GM19468 (cell line): Measurements from ENCODE around the gene MND1.
A peak's percentile ranks its signal among the peaks of the same experiment; 100 is the strongest.

Experiments used
- ATAC-seq: cut with Tn5 transposase; IDR thresholded peaks from one replicate; pipeline ENCODE4 v1.9.1; 2021; ENCODE audit warnings: mild to moderate bottlenecking, moderate library complexity, moderate number of reproducible peaks; ENCODE audit not compliant: unreplicated experiment; ENCODE audit errors: extremely low read depth

The MND1 gene, protein sequence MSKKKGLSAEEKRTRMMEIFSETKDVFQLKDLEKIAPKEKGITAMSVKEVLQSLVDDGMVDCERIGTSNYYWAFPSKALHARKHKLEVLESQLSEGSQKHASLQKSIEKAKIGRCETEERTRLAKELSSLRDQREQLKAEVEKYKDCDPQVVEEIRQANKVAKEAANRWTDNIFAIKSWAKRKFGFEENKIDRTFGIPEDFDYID

DNA sequence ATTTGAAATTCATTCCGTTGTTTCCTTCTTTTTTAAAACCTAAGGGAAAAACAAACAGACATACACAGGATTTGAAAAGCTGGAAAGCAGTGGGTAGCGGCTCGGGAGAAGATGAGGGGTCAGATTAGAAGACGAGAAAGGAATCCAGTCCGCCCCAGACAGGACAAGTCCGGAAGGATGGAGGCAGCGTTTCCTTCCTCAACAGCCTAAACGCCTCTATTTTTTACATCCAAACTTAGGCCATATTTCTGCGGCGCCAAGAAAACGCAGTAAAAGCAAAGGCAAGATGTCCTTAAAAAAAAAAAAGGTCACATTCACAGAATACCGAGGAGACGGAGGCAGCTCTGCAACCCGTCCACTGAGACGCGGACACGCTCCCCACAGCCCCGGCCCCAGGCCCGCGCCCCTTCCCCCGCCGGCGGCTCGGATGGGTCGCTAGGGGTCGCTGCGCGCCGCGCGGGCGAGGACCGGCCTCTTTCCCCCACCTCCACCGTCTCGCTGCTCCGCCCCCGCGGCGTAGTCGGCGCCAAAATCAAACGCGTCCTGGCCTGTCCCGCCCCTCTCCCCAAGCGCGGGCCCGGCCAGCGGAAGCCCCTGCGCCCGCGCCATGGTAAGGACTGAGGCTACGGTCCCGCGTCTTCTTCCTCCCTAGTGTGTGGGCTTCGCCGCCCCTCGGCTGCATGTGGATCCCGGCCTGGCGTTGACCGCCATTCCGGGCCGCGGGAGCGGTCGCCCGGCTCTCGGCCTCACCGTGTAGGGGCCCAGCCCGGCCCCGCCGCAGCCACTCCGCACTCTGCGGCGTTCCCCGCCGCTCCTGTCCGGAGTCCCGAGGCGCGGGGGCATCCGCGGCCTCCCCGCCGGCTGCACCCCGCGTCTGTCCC, at the start of gene MND1:
TSS of gene MND1 (plus strand) at position 558 of the 881 bp plus-strand sequence. CDS start at position 608, 50 bp downstream.
- peak; percentile 35 for ATAC-seq

DNA sequence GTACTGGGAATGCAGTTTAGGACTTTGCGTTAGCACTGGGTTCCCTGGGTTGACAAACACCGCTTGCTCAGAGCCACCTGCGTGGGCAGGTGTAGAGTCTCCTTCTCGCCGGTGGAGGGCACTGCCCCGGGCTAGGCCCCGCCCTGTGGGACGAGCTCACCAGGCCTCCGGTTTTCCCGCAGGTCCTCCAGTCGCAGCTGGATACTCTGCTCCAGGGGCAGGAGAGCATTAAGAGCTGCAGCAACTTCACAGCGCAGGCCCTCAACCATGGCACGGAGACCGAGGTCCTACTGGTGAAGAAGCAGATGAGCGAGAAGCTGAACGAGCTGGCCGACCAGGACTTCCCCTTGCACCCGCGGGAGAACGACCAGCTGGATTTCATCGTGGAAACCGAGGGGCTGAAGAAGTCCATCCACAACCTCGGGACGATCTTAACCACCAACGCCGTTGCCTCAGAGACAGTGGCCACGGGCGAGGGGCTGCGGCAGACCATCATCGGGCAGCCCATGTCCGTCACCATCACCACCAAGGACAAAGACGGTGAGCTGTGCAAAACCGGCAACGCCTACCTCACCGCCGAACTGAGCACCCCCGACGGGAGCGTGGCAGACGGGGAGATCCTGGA, 49.2 kb upstream of the MND1 start:
- ATAC-seq = no peak

DNA sequence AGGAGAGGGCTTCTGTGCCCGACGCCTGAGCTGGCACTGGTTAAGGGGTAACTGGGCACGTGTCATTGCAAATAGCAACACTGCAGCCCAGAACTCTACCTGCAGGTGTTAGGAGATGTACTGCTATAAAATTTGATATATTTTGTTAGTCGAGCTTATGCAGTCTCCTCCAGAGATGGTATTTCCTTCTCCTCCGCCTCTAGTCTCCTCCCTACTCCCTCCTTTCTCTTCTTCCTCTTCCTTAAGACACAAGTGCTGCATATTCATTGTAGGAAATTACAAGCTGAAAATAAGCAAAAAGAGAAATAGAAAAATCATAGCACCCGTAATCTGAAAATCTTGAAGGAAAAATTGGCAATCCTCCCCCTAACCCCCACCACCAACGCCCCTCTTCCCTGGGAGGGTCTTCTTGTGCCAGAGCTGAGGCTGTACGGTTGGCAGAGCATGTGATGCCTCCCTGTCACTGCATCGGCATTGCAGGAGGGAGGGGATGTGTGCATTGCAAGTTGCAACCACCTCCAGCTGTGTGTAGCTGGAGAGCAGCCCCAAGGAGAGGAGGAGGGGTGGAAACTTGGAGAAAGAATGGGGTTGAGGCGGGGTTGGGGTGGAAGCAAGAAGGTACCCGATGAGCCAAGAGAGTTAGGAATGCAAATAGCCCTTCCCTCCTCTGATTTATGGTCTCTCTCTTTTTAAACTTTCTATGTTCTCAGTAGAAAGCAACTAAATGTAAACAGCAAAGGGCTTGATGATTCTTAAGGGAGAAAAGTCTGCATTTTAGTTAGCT, 48.3 kb upstream of the MND1 start:
- no peak for ATAC-seq

DNA sequence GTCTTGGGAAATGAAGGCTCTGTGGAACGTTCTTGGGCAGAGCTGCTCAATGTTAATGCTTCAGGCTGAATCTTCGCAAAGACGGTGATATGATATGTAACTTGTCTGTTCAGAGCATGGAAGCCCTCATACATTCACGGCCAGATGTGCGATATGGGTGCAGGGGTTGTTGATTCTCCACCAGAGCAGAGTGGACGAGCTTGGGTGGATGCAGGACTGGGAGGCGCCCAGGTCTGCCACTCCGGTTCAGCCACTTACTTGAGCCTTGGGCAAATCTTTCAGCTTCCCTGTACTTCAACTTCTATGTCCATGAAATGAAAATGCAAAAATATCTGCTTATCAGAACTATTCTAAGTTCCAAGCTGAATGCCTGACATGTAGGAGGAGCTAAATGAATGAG, 47.4 kb upstream of the MND1 start:
- ATAC-seq = no peak

DNA sequence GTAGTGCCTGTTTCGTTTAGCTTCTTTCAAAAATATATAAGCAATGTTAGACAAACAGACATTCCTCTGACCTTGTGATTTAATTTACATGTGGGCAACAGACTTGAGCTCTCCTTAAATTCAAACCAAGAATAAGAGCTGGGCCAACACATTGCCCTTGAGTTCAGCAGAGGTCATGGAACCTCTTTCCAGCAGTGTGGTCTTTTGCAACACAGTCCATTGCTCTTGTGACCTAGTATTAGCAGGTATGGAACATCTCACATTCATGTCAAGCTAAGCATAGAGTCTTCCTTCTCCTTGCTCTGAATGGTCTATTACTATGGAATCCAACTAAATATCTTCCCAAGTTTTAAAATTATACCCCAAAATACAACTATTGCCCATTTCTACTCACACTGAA, 33.7 kb upstream of the MND1 start:
- ATAC-seq = no peak

DNA sequence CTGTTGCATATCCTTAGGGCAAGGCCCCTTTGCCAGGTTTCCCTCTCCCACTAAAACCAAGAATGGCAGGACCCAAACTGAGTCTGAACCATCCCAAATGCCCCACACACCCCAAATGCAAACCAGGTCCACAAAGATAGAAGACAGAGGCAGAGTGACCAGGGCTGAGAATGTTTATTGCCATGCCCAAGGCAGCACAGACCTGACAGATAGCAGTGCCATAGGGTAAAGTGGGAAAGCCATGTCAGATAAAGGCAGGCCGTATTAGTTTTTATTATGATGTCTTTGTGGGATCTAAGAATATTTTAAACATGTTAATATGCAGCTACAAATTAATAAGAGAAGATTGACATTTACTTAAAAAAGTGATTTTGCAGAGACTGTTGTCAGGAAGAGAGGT, 29.6 kb upstream of the MND1 start:
- no peak for ATAC-seq

DNA sequence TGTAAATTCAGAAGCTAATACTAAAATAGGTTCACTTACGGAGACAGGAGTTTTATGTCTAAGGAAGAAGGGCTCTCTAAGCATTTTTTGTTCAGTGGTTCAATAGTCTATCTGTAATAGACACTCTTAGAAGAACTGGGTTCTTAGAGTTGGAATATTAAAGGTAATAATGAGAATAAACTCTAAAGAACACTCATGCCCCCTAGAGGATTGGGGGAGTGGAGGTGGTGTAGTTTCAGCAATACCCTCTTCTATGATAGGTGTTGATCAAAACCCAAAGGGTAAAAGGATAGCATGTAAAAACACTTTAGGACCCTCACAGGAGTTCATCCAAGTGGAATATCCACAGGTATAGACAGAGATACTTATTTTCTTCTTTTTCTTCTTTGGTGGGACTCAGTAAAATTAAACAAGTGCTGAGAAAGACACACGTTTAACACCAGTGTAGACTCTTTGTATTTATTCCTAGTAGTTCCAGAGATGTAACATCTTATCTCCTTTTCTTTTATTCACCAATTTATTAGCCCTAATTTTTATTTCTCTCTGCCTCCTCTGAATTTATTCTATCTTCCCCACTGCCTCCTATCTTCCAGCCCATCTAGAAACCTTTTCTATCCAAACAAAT, 25.7 kb upstream of the MND1 start:
- no peak for ATAC-seq

DNA sequence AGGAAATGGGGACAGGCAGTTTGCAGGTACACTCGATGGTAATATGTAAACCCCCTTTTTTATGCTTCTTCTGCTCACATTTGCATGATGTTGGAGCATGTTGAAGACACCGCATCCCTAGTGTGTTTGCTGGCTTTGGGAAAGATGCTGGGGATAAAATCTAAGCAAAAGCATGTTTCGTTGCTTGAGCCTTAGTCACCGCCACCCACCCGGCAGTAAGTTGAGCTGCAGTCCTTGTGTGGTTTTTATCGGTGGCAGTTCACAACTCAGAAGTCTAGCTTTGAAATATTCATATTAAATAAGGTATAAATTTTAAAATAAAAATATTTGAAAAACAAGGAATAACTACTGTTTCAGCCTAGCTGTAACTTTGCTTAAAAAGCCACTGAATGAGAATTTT, 21.7 kb upstream of the MND1 start:
- no peak for ATAC-seq

DNA sequence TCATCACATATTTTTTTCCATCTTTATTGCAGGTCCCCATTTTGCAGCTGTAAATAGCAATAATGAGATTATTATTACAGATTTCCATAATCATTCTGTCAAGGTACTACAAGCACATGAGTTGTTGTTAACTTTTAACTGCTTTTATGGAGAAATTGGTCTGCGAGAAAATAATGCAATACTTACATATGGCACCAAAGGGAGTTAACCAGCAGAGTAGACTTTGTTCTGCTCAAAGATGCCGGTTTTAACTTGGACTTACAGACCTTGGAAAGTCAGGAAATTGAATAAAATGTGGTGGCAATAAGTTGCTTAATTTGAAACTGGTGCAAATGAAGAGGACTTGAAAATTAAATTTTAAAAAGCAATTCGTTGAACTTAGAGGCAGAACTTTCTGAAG, 20.4 kb upstream of the MND1 start:
- ATAC-seq = no peak

DNA sequence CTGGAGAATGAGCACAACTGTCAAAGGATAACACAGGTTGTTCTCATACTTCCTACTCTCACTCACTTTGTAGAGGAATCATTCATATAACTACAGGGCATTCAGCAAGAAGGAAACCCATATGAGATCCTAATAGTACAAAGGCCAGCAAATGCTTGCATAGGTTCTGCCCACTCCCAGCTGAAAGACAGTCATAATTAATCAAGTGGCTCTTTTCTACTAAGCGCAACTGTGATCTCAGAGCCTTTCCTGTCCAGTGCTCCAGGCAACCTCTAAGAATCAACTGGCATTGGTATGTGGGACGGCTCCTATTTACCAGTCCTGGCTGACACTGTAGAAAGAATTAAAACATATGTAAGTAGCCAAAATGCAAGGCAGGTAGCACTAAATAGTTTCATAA, 18.9 kb upstream of the MND1 start:
- ATAC-seq = no peak

DNA sequence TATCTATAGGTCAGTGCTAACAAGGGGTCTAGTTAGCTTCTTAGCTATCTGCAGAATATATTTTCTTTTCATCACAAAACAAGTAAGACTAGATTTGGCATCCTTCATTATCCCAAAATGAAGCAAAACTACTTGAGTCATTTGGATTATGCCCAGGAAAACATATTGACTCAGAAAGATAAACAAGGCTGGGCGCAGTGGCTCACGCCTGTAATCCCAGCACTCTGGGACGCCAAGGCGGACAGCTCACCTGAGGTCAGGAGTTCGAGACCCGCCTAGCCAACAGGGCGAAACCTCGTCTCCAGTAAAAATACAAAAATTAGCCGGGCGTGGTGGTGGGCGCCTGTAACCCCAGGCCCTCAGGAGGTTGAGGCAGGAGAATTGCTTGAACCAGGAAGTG, 18.0 kb upstream of the MND1 start:
- ATAC-seq = no peak

DNA sequence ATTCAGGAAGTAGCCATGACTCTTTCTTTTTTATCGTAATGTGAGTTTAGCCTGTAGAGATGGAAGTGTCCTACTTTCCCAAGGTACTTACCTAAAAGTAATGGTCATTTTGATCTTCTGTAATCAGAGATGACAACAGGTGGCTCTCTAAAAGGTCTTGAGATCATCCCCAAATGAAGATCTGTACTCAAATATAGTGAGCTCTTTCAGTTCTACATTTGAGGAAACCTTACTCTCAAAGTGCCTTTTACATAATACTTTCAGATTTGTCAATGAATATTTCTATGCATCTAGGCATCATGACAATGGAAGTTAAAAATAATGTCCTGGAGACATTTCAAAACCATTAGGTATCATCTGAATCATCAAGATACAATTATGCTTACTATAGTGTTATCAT, 17.2 kb upstream of the MND1 start:
- no peak for ATAC-seq

DNA sequence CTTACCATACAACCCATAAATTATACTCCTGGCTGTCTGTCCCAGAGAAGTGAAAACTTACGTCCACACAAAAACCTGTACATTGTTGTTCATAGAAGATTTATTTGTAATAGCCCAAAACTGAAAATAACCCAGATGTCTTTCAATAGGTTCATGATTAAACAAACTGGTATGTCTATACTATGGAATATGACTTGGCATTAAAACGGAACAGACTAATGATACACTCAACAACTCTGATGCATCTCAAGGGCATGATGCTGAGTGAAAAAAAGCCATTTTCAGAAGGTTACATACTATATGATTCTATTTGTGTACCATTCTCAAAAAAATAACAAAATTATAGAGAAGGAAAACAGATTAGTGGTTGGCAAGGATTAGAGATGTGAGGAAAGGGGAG, 11.6 kb upstream of the MND1 start:
- no peak for ATAC-seq

DNA sequence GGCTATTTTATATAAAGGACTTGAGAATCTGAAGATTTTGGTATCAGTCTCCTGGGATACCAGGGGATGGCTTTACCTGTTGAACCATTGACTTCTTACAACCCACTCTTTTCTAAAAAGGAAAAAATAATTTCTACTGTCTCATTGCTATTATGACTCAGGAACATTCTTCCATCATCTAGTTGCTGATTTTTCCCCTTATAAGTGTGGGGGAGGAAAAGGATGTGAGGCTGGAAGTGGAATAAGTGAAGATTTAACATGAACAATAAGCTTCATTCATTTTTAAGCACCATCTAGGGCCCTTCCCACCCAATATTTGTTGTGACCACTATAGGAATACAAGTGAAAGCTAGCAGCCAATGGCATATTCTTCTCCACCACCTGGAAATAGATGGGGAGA, 10.6 kb upstream of the MND1 start:
- ATAC-seq = no peak

DNA sequence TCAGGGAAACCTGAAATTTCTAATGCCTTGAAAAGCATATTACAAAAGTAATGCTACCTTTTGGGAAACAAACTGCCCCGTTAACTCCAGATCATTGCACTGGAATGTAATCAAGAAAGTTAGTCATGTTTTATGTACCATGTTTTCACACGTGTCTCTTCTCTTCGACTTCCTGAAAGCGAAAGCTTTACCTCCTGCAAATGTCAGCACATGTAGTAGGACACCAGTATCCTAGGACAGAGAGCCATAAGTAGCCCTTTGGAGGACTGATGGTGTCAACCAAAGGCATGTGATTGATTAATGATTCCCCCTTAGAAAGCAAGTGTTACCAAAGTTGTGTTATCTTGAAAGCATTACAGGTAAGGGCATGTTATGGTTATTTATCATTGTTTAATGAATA, 8.8 kb upstream of the MND1 start:
- ATAC-seq = no peak

DNA sequence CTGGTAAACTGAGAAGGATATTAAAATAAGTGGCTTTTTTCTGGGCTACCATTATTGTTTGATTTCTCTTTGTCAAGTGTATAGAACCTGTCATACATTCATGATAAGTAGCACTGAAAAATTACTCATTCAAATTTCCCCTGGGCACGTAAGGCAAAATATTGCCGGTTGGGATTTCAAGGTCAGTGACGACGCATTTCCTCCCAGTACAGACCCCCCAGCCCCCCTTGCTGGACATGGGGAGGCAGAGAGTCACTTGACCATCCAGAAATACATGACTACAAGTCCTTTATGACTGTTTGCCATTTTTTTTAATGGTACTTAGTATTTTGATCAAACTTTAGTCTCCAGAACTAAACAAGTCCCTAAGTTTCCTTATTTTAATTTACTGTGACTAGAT, 6.8 kb upstream of the MND1 start:
- ATAC-seq = no peak

DNA sequence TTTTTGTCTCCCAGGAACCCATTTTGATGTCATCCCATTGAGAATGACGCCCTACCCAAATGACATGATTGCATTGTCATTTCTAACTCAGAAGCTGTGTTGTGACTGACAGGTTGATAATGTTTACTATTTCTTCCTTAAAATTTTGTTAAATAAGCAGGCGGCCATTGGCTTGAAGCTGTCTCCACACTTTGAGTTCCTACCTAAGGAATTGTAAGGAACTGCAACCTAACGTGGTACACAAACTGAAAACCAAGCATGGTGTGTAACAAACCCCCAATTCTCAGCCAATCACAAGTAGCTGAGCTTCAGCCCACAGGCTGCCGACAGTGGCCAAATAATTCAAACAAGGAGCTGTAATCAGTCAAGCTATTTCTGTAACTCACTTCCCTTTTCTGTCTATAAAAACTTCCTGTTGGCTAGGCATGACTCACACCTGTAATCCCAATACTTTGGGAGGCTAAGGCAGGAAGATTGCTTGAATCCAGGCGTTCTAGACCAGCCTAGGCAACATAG, 2.9 kb upstream of the MND1 start:
- no peak for ATAC-seq

DNA sequence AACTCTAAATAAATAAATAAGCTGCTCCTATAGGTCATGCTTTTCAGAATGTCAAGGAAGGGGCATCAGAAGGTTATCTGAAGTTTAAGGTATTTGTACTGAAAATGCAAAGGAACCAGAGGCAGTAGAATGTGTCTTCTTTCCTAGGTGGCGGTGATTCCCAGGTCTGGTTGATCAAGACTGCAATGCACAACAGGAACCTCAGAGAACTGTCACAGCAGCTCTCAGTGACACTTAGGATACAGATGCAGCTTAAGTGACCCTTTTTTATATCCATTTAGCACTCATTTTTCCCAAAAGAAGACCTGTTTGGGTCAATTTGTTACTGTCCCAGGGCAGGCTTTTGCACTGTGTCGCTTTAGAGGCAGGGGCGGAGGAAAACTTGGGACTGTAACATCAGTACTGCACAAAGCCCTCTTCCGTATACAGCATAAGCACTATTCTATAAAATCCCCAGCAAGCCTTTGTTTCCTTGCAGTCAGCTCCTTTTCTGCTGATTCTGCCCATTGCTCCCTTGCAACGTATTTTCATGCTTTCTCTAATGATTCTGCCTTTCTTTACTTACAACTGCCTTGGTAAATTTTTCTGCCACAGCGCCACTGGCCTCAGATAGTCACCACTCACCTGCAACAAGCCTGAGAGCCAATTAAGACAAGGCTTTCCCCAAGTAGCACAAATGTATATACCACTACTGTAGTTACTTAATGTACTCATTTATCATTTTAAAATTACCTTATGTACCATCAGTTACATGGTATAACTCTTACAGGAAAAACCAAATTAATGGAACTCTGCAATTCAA, 1.5 kb upstream of the MND1 start:
- ATAC-seq = no peak
